SU-DHL-6 (cell line): ENCODE measurements around the gene GNGT2.

ENCODE experiments used
- H2AFZ ChIP-seq: fragments of 200-600 bp; sonication (generic); 2 replicates; pipeline ENCODE4 v1.6.1; 2014; ENCODE audit warnings: low read depth, mild to moderate bottlenecking, moderate library complexity, mixed read lengths, antibody characterized with exemption, low read length; ENCODE audit not compliant: severe bottlenecking
- H3F3A ChIP-seq: fragments of 200-600 bp; shearing (Covaris generic); 2 replicates; pipeline ENCODE4 v1.6.0; 2016; ENCODE audit warnings: antibody characterized with exemption, mild to moderate bottlenecking; ENCODE audit not compliant: insufficient read depth
- H3K27ac ChIP-seq: fragments of 200-600 bp; sonication (generic); 2 replicates; pipeline ENCODE4 v1.5.1; 2016; ENCODE audit warnings: low read depth, mild to moderate bottlenecking, low read length, moderate library complexity, mixed read lengths
- H3K27me3 ChIP-seq: fragments of 200-600 bp; sonication (generic), shearing (Covaris generic); 2 replicates; pipeline ENCODE4 v1.6.0; 2014; ENCODE audit warnings: mild to moderate bottlenecking, low read length
- H3K36me3 ChIP-seq: fragments of 200-600 bp; sonication (generic); 2 replicates; pipeline ENCODE4 v1.6.1; 2014; ENCODE audit warnings: mild to moderate bottlenecking, low read length, mixed read lengths
- H3K4me2 ChIP-seq: fragments of 300-600, 200-600 bp; shearing (Covaris generic), sonication (generic); 2 replicates; pipeline ENCODE4 v1.6.0; 2014; ENCODE audit warnings: low read length, low read depth, mild to moderate bottlenecking; ENCODE audit not compliant: poor library complexity, severe bottlenecking
- H3K4me3 ChIP-seq: fragments of 200-600 bp; sonication (generic); 2 replicates; pipeline ENCODE4 v1.5.1; 2014; ENCODE audit warnings: antibody characterized with exemption, low read length, mild to moderate bottlenecking, mixed read lengths; ENCODE audit not compliant: insufficient read depth, poor library complexity, severe bottlenecking
- H3K79me2 ChIP-seq: fragments of 200-600 bp; sonication (generic); 2 replicates; pipeline ENCODE4 v1.6.1; 2014; ENCODE audit warnings: mild to moderate bottlenecking, low read length, moderate library complexity; ENCODE audit not compliant: insufficient read depth
- H3K9ac ChIP-seq: fragments of 200-600 bp; sonication (generic); 2 replicates; pipeline ENCODE4 v1.7.0; 2014; ENCODE audit warnings: mild to moderate bottlenecking, low read length
- H3K9me2 ChIP-seq: fragments of 200-600 bp; sonication (generic); replicated peaks from 2 replicates; pipeline ENCODE4 v1.6.1; 2014; ENCODE audit warnings: low read length; ENCODE audit not compliant: insufficient read depth
- H3K9me3 ChIP-seq: fragments of 200-600 bp; sonication (generic); 2 replicates; pipeline ENCODE4 v1.6.1; 2014; ENCODE audit warnings: low read length, mixed read lengths; ENCODE audit not compliant: insufficient read depth
- H4K20me1 ChIP-seq: fragments of 200-600 bp; sonication (generic); 2 replicates; pipeline ENCODE4 v1.6.1; 2014; ENCODE audit warnings: low read depth, mild to moderate bottlenecking, antibody characterized with exemption, low read length, moderate library complexity, mixed read lengths
- EZH2phosphoT487 ChIP-seq: fragments of 200-600 bp; sonication (generic), shearing (Covaris generic); conservative IDR thresholded peaks from 2 replicates; pipeline ENCODE4 v1.6.1; 2018; ENCODE audit warnings: mild to moderate bottlenecking, antibody characterized with exemption, low read length, moderate library complexity, mixed read lengths
- TF ChIP-seq, protein P1 (sequence below): fragments of 200-600 bp; sonication (generic); IDR thresholded peaks from one replicate; pipeline ENCODE4 v1.5.1; 2017; ENCODE audit warnings: antibody characterized with exemption, mild to moderate bottlenecking, low read length, moderate library complexity; ENCODE audit not compliant: insufficient read depth, poor library complexity, severe bottlenecking

GNGT2 gene

GRCh38 chr17:49255125-49255524 is 44.8 kb upstream of the GNGT2 start:
- Histone ChIP-seq H3K9ac (no peak overlapping the region), H3K79me2 (no peaks in the 10 kb centered on the region), H4K20me1 (no peaks in the 10 kb centered on the region), H2AFZ (no peak overlapping the region), H3K27ac (no peak overlapping the region), H3K36me3 (no peaks in the 10 kb centered on the region), H3F3A (no peaks in the 10 kb centered on the region), H3K27me3 (no peaks in the 10 kb centered on the region), H3K4me3 (no peak overlapping the region), H3K9me2 (no peaks in the 10 kb centered on the region), H3K9me3 (no peaks in the 10 kb centered on the region), H3K4me2 (no peak overlapping the region)
- TF ChIP-seq, protein P1, sequence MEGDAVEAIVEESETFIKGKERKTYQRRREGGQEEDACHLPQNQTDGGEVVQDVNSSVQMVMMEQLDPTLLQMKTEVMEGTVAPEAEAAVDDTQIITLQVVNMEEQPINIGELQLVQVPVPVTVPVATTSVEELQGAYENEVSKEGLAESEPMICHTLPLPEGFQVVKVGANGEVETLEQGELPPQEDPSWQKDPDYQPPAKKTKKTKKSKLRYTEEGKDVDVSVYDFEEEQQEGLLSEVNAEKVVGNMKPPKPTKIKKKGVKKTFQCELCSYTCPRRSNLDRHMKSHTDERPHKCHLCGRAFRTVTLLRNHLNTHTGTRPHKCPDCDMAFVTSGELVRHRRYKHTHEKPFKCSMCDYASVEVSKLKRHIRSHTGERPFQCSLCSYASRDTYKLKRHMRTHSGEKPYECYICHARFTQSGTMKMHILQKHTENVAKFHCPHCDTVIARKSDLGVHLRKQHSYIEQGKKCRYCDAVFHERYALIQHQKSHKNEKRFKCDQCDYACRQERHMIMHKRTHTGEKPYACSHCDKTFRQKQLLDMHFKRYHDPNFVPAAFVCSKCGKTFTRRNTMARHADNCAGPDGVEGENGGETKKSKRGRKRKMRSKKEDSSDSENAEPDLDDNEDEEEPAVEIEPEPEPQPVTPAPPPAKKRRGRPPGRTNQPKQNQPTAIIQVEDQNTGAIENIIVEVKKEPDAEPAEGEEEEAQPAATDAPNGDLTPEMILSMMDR: no peak
- TF ChIP-seq EZH2phosphoT487: no peak

DNA sequence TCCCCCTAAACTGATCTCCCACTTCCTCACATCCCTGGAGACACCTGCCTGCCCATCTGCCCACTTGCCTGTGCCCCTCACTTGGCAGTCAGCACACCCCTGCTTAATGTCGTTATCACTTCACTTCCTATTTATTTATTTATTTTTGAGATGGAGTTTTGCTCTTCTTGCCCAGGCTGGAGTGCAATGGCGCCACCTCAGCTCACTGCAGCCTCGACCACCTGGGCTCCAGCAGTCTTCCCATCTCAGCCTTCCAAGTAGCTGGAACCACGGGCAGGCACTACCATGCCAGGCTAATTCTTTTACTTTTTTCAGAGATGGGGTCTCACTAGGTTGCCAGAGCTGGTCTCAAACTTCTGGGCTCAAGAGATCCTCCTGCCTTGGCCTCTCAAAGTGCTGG is 43.7 kb upstream of the GNGT2 start:
- H3K79me2 ChIP-seq: no peaks in the 10 kb centered on the region
- H4K20me1 ChIP-seq: no peaks in the 10 kb centered on the region
- H3K27me3 ChIP-seq: no peaks in the 10 kb centered on the region
- H2AFZ ChIP-seq: no peak overlapping the region
- H3K9me2 ChIP-seq: no peaks in the 10 kb centered on the region
- H3K27ac ChIP-seq: no peak overlapping the region
- no peak overlapping the region for H3K4me3 ChIP-seq
- no peak overlapping the region for H3K9ac ChIP-seq
- no peak overlapping the region for H3K4me2 ChIP-seq
- H3K9me3 ChIP-seq: no peaks in the 10 kb centered on the region
- H3F3A ChIP-seq: no peaks in the 10 kb centered on the region
- TF ChIP-seq EZH2phosphoT487: no peak
- TF ChIP-seq, protein P1: no peak
- no peaks in the 10 kb centered on the region for H3K36me3 ChIP-seq

- no peaks in the 10 kb centered on the region for H3F3A ChIP-seq
- H3K9ac ChIP-seq: no peak overlapping the region
- no peak overlapping the region for H2AFZ ChIP-seq
- H3K36me3 ChIP-seq: no peaks in the 10 kb centered on the region
- no peak overlapping the region for H3K4me2 ChIP-seq
- H3K79me2 ChIP-seq: no peaks in the 10 kb centered on the region
- H3K27ac ChIP-seq: no peak overlapping the region
- H3K9me3 ChIP-seq: no peaks in the 10 kb centered on the region
- H3K4me3 ChIP-seq: no peak overlapping the region
- no peak for TF ChIP-seq EZH2phosphoT487
- TF ChIP-seq, protein P1: no peak
- no peaks in the 10 kb centered on the region for H3K27me3 ChIP-seq
- H4K20me1 ChIP-seq: no peaks in the 10 kb centered on the region
- no peaks in the 10 kb centered on the region for H3K9me2 ChIP-seq
These were observed 41.8 kb upstream of the GNGT2 start for GRCh38 chr17:49252148-49252695.
